Lower lobe of right lung (tissue), 2 donors: ENCODE data around the gene LONRF2. TPM values are rescaled to one million over a fixed set of nuclear protein-coding genes. Genes with fewer than 3 reads are reported as not detected.
A peak's percentile ranks its signal among the peaks of the same experiment; 100 is the strongest.

Experiments
- ATAC-seq, 2 donors: fragments of 200-7000 bp; cut with Tn5 transposase; one replicate each; pipeline ENCODE4 v1.9.1; 2020 to 2022; ENCODE audit warnings: mild to moderate bottlenecking in 2 of 2, moderate library complexity in 2 of 2
- DNase-seq: peaks from one replicate; pipeline ENCODE4 v3.0.0-alpha.2; 2020
- H3K27ac ChIP-seq: fragments of 200-600 bp; one replicate; pipeline ENCODE4 v1.8.0; 2022
- H3K27me3 ChIP-seq: fragments of 200-600 bp; one replicate; pipeline ENCODE4 v1.8.0; 2022; ENCODE audit warnings: low read depth
- H3K36me3 ChIP-seq: fragments of 200-600 bp; one replicate; pipeline ENCODE4 v1.8.0; 2022; ENCODE audit warnings: mild to moderate bottlenecking
- H3K4me1 ChIP-seq: fragments of 200-600 bp; one replicate; pipeline ENCODE4 v1.8.0; 2022
- H3K4me3 ChIP-seq: fragments of 200-600 bp; one replicate; pipeline ENCODE4 v1.8.0; 2022; ENCODE audit warnings: mild to moderate bottlenecking
- H3K9me3 ChIP-seq: fragments of 200-600 bp; one replicate; pipeline ENCODE4 v1.8.0; 2022
- CTCF ChIP-seq: fragments of 200-600 bp; IDR thresholded peaks from one replicate; pipeline ENCODE4 v1.8.0; 2022; ENCODE audit warnings: antibody characterized with exemption, mild to moderate bottlenecking
- intact Hi-C: fragments of 100-400 bp; cut with DNase I; formaldehyde crosslinking; loops from one replicate; pipeline ENCODE4 v1.11.0; 2022
- total RNA-seq: library from RNA; stranded (reverse); fragmentation: NEBNext Ultra II Directional; extraction: Animal tissue kit (Norgen Biotek cat#: 25700); gene quantifications from one replicate; pipeline ENCODE4 v1.2.1, GENCODE V29; 2021
- donor health status: DM: no; HTN: yes; CAD: no; lungs with severe emphysema.

The LONRF2 gene
- total RNA-seq, 1 donor from 2014 or later: 2.1 TPM

GRCh38 chr2:100242891-100243619, 79.2 kb downstream of the LONRF2 start:
- Histone ChIP-seq H3K9me3 (no peaks in the 10 kb centered on the region), H3K4me3 (no peak overlapping the region), H3K4me1 (peaks cover 9% of the 10 kb centered on the region), H3K27ac (peak overlapping the region; percentile 43), H3K27me3 (no peaks in the 10 kb centered on the region), H3K36me3 (no peaks in the 10 kb centered on the region)
- ATAC-seq (peak; percentile 83 to 85), DNase-seq (peak; percentile 77)
- intact Hi-C loops: no loop called here
- TF ChIP-seq CTCF: peak; percentile 79

- Histone ChIP-seq H3K9me3 (no peaks in the 10 kb centered on the region), H3K36me3 (no peaks in the 10 kb centered on the region), H3K27me3 (no peaks in the 10 kb centered on the region), H3K4me1 (peaks cover 9% of the 10 kb centered on the region), H3K4me3 (no peak overlapping the region), H3K27ac (no peak overlapping the region)
- TF ChIP-seq CTCF: no peak
- intact Hi-C loops: no loop called here
- DNase-seq (no peak), ATAC-seq (peak; percentile 26 to 34)
Measured at GRCh38 chr2:100242476-100242875, 79.8 kb downstream of the LONRF2 start.

- Histone ChIP-seq H3K4me3 (no peak overlapping the region), H3K27me3 (no peaks in the 10 kb centered on the region), H3K9me3 (no peaks in the 10 kb centered on the region), H3K4me1 (peaks cover 9% of the 10 kb centered on the region), H3K27ac (no peak overlapping the region), H3K36me3 (no peaks in the 10 kb centered on the region)
- TF ChIP-seq CTCF: no peak
- intact Hi-C loops: no loop called here
- no peak for DNase-seq
- ATAC-seq: no peak
Measured at GRCh38 chr2:100241236-100241635, 81.1 kb downstream of the LONRF2 start.

- no peak overlapping the region for H3K27ac ChIP-seq
- TF ChIP-seq CTCF: no peak
- DNase-seq: no peak
- intact Hi-C loops: no loop called here
- H3K4me3 ChIP-seq: no peak overlapping the region
- ATAC-seq: no peak
- H3K36me3 ChIP-seq: no peaks in the 10 kb centered on the region
- H3K27me3 ChIP-seq: no peaks in the 10 kb centered on the region
- peaks cover 9% of the 10 kb centered on the region for H3K4me1 ChIP-seq
- no peaks in the 10 kb centered on the region for H3K9me3 ChIP-seq
Measured at GRCh38 chr2:100240386-100240785, 81.9 kb downstream of the LONRF2 start.

GRCh38 chr2:100239486-100240210, 82.7 kb downstream of the LONRF2 start:
- DNase-seq: no peak
- H3K27me3 ChIP-seq: no peaks in the 10 kb centered on the region
- no peak overlapping the region for H3K27ac ChIP-seq
- TF ChIP-seq CTCF: no peak
- ATAC-seq: no peak
- no peak overlapping the region for H3K4me3 ChIP-seq
- peaks cover 9% of the 10 kb centered on the region for H3K4me1 ChIP-seq
- no peaks in the 10 kb centered on the region for H3K36me3 ChIP-seq
- intact Hi-C loops: no loop called here
- H3K9me3 ChIP-seq: no peaks in the 10 kb centered on the region
